ENCODE data around the gene PNRC1. TPM values are rescaled to one million over a fixed set of nuclear protein-coding genes. Genes with fewer than 3 reads are reported as not detected.

The PNRC1 gene
- total RNA-seq, 1 donor, result 95.2 TPM

GRCh38 chr6:89081129-89081422, 525 bp downstream of the PNRC1 start:
- H3K27ac ChIP-seq (ENCODE audit: low read depth, low read length), result peak overlapping the region; percentile 96
- DNase-seq (ENCODE audit: insufficient read length, low spot score, missing footprints), result no peak
- peaks cover 12% of the 10 kb centered on the region for H3K4me1 ChIP-seq (ENCODE audit: insufficient read depth, low read length)
- no peak for TF ChIP-seq CTCF (IDR thresholded peaks at IDR 0.05; ENCODE audit: extremely low read depth, low read depth, low read length)
- H4K20me1 ChIP-seq (ENCODE audit: insufficient read depth, low read length), result peaks cover 29% of the 10 kb centered on the region
- H2AFZ ChIP-seq (ENCODE audit: low read length), result peak overlapping the region; percentile 58
- no peaks in the 10 kb centered on the region for H3K27me3 ChIP-seq (ENCODE audit: insufficient read depth, low read length)
- H3K4me3 ChIP-seq (ENCODE audit: insufficient read depth, low read length), result peak overlapping the region; percentile 81
- no peaks in the 10 kb centered on the region for H3K9me3 ChIP-seq (ENCODE audit: low read depth, low read length)
- peaks cover 23% of the 10 kb centered on the region for H3K36me3 ChIP-seq (ENCODE audit: insufficient read depth, low read length)
- peaks cover 43% of the 10 kb centered on the region for H3K79me2 ChIP-seq (ENCODE audit: insufficient read depth, low read length)
- H3K4me2 ChIP-seq (ENCODE audit: insufficient read depth, low read length), result peak overlapping the region; percentile 86

GRCh38 chr6:89081423-89082322, 1.1 kb downstream of the PNRC1 start:
- H3K36me3 ChIP-seq (ENCODE audit: insufficient read depth, low read length), result peaks cover 23% of the 10 kb centered on the region
- H3K4me1 ChIP-seq (ENCODE audit: insufficient read depth, low read length), result peaks cover 12% of the 10 kb centered on the region
- no peaks in the 10 kb centered on the region for H3K9me3 ChIP-seq (ENCODE audit: low read depth, low read length)
- H2AFZ ChIP-seq (ENCODE audit: low read length), result peak overlapping the region; percentile 32
- peak; percentile 97 for DNase-seq (ENCODE audit: insufficient read length, low spot score, missing footprints)
- peak overlapping the region; percentile 96 for H3K27ac ChIP-seq (ENCODE audit: low read depth, low read length)
- H4K20me1 ChIP-seq (ENCODE audit: insufficient read depth, low read length), result peaks cover 29% of the 10 kb centered on the region
- H3K4me3 ChIP-seq (ENCODE audit: insufficient read depth, low read length), result peak overlapping the region; percentile 81
- no peak for TF ChIP-seq CTCF (IDR thresholded peaks at IDR 0.05; ENCODE audit: extremely low read depth, low read depth, low read length)
- H3K4me2 ChIP-seq (ENCODE audit: insufficient read depth, low read length), result peak overlapping the region; percentile 94
- H3K27me3 ChIP-seq (ENCODE audit: insufficient read depth, low read length), result no peaks in the 10 kb centered on the region
- peaks cover 43% of the 10 kb centered on the region for H3K79me2 ChIP-seq (ENCODE audit: insufficient read depth, low read length)

GRCh38 chr6:89082486-89082891, 1.9 kb downstream of the PNRC1 start:
- Histone ChIP-seq H3K27ac (ENCODE audit: low read depth, low read length) (peak overlapping the region; percentile 92), H3K27me3 (ENCODE audit: insufficient read depth, low read length) (no peaks in the 10 kb centered on the region), H3K4me3 (ENCODE audit: insufficient read depth, low read length) (peak overlapping the region; percentile 81), H3K79me2 (ENCODE audit: insufficient read depth, low read length) (peaks cover 43% of the 10 kb centered on the region), H4K20me1 (ENCODE audit: insufficient read depth, low read length) (peaks cover 29% of the 10 kb centered on the region), H3K4me1 (ENCODE audit: insufficient read depth, low read length) (peaks cover 12% of the 10 kb centered on the region), H3K4me2 (ENCODE audit: insufficient read depth, low read length) (peak overlapping the region; percentile 94), H2AFZ (ENCODE audit: low read length) (peak overlapping the region; percentile 27), H3K36me3 (ENCODE audit: insufficient read depth, low read length) (peaks cover 23% of the 10 kb centered on the region), H3K9me3 (ENCODE audit: low read depth, low read length) (no peaks in the 10 kb centered on the region)
- no peak for DNase-seq (ENCODE audit: insufficient read length, low spot score, missing footprints)
- no peak for TF ChIP-seq CTCF (IDR thresholded peaks at IDR 0.05; ENCODE audit: extremely low read depth, low read depth, low read length)

- Histone ChIP-seq H3K4me3 (ENCODE audit: insufficient read depth, low read length) (no peak overlapping the region), H4K20me1 (ENCODE audit: insufficient read depth, low read length) (peaks cover 31% of the 10 kb centered on the region), H2AFZ (ENCODE audit: low read length) (no peak overlapping the region), H3K79me2 (ENCODE audit: insufficient read depth, low read length) (peaks cover 43% of the 10 kb centered on the region), H3K4me1 (ENCODE audit: insufficient read depth, low read length) (peaks cover 8% of the 10 kb centered on the region), H3K27me3 (ENCODE audit: insufficient read depth, low read length) (no peaks in the 10 kb centered on the region), H3K27ac (ENCODE audit: low read depth, low read length) (no peak overlapping the region), H3K4me2 (ENCODE audit: insufficient read depth, low read length) (no peak overlapping the region), H3K9me3 (ENCODE audit: low read depth, low read length) (no peaks in the 10 kb centered on the region), H3K36me3 (ENCODE audit: insufficient read depth, low read length) (peaks cover 23% of the 10 kb centered on the region)
- TF ChIP-seq CTCF (IDR thresholded peaks at IDR 0.05; ENCODE audit: extremely low read depth, low read depth, low read length), result no peak
- no peak for DNase-seq (ENCODE audit: insufficient read length, low spot score, missing footprints)
Measured at GRCh38 chr6:89084542-89084941, 4.0 kb downstream of the PNRC1 start.

Data from osteoblast (primary cell).